Measurements from ENCODE around the gene ITGA11. TPM values are rescaled to one million over a fixed set of nuclear protein-coding genes. Genes with fewer than 3 reads are reported as not detected.
"Not testable (repeated sequence)": the region's sequence is repeated elsewhere in the genome, so short reads cannot be mapped to it uniquely, and the experiment has no call there.

ITGA11 gene
- total and polyA plus RNA-seq, 2 experiments from 2014 or later = 0.03 to 0.40 TPM

- TF ChIP-seq, protein P1, sequence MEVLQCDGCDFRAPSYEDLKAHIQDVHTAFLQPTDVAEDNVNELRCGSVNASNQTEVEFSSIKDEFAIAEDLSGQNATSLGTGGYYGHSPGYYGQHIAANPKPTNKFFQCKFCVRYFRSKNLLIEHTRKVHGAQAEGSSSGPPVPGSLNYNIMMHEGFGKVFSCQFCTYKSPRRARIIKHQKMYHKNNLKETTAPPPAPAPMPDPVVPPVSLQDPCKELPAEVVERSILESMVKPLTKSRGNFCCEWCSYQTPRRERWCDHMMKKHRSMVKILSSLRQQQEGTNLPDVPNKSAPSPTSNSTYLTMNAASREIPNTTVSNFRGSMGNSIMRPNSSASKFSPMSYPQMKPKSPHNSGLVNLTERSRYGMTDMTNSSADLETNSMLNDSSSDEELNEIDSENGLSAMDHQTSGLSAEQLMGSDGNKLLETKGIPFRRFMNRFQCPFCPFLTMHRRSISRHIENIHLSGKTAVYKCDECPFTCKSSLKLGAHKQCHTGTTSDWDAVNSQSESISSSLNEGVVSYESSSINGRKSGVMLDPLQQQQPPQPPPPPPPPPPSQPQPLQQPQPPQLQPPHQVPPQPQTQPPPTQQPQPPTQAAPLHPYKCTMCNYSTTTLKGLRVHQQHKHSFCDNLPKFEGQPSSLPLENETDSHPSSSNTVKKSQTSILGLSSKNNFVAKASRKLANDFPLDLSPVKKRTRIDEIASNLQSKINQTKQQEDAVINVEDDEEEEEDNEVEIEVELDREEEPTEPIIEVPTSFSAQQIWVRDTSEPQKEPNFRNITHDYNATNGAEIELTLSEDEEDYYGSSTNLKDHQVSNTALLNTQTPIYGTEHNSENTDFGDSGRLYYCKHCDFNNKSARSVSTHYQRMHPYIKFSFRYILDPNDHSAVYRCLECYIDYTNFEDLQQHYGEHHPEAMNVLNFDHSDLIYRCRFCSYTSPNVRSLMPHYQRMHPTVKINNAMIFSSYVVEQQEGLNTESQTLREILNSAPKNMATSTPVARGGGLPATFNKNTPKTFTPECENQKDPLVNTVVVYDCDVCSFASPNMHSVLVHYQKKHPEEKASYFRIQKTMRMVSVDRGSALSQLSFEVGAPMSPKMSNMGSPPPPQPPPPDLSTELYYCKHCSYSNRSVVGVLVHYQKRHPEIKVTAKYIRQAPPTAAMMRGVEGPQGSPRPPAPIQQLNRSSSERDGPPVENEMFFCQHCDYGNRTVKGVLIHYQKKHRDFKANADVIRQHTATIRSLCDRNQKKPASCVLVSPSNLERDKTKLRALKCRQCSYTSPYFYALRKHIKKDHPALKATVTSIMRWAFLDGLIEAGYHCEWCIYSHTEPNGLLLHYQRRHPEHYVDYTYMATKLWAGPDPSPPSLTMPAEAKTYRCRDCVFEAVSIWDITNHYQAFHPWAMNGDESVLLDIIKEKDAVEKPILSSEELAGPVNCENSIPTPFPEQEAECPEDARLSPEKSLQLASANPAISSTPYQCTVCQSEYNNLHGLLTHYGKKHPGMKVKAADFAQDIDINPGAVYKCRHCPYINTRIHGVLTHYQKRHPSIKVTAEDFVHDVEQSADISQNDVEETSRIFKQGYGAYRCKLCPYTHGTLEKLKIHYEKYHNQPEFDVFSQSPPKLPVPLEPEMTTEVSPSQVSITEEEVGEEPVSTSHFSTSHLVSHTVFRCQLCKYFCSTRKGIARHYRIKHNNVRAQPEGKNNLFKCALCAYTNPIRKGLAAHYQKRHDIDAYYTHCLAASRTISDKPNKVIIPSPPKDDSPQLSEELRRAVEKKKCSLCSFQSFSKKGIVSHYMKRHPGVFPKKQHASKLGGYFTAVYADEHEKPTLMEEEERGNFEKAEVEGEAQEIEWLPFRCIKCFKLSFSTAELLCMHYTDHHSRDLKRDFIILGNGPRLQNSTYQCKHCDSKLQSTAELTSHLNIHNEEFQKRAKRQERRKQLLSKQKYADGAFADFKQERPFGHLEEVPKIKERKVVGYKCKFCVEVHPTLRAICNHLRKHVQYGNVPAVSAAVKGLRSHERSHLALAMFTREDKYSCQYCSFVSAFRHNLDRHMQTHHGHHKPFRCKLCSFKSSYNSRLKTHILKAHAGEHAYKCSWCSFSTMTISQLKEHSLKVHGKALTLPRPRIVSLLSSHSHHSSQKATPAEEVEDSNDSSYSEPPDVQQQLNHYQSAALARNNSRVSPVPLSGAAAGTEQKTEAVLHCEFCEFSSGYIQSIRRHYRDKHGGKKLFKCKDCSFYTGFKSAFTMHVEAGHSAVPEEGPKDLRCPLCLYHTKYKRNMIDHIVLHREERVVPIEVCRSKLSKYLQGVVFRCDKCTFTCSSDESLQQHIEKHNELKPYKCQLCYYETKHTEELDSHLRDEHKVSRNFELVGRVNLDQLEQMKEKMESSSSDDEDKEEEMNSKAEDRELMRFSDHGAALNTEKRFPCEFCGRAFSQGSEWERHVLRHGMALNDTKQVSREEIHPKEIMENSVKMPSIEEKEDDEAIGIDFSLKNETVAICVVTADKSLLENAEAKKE (CRISPR knock-in tag; IDR thresholded peaks at IDR 0.05) = no peak
- TF ChIP-seq REST (IDR thresholded peaks at IDR 0.05; ENCODE audit: unreplicated experiment) (no peak), EZH2 (IDR thresholded peaks at IDR 0.05; ENCODE audit: low read depth, unreplicated experiment) (no peak), STAT1 (IDR thresholded peaks at IDR 0.05; ENCODE audit: unreplicated experiment) (no peak)
- TF ChIP-seq, protein P2, sequence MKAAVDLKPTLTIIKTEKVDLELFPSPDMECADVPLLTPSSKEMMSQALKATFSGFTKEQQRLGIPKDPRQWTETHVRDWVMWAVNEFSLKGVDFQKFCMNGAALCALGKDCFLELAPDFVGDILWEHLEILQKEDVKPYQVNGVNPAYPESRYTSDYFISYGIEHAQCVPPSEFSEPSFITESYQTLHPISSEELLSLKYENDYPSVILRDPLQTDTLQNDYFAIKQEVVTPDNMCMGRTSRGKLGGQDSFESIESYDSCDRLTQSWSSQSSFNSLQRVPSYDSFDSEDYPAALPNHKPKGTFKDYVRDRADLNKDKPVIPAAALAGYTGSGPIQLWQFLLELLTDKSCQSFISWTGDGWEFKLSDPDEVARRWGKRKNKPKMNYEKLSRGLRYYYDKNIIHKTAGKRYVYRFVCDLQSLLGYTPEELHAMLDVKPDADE (IDR thresholded peaks at IDR 0.05) = no peak
- TF ChIP-seq, protein P3, sequence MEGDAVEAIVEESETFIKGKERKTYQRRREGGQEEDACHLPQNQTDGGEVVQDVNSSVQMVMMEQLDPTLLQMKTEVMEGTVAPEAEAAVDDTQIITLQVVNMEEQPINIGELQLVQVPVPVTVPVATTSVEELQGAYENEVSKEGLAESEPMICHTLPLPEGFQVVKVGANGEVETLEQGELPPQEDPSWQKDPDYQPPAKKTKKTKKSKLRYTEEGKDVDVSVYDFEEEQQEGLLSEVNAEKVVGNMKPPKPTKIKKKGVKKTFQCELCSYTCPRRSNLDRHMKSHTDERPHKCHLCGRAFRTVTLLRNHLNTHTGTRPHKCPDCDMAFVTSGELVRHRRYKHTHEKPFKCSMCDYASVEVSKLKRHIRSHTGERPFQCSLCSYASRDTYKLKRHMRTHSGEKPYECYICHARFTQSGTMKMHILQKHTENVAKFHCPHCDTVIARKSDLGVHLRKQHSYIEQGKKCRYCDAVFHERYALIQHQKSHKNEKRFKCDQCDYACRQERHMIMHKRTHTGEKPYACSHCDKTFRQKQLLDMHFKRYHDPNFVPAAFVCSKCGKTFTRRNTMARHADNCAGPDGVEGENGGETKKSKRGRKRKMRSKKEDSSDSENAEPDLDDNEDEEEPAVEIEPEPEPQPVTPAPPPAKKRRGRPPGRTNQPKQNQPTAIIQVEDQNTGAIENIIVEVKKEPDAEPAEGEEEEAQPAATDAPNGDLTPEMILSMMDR (conservative IDR thresholded peaks at IDR 0.05; ENCODE audit: low read depth in 2 of 2) = no peak
Observed at GRCh38 chr15:68399096-68400065, 32.6 kb downstream of the ITGA11 start (continued).

DNA sequence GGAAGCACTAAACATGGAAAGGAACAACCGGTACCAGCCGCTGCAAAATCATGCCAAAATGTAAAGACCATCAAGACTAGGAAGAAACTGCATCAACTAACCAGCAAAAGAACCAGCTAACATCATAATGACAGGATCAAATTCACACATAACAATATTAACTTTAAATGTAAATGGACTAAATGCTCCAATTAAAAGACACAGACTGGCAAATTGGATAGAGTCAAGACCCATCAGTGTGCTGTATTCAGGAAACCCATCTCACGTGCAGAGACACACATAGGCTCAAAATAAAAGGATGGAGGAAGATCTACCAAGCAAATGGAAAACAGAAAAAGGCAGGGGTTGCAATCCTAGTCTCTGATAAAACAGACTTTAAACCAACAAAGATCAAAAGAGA lies 34.0 kb downstream of the ITGA11 start:
- not testable (repeated sequence) for H2AFZ ChIP-seq; H3K9me2 ChIP-seq (ENCODE audit: insufficient read depth); H3K27ac ChIP-seq (ENCODE audit: low read depth); ATAC-seq; H3K4me3 ChIP-seq; H3K4me1 Mint-ChIP-seq; H3K4me3 Mint-ChIP-seq; H3K9me3 Mint-ChIP-seq; H3K27me3 ChIP-seq (ENCODE audit: insufficient read depth); H3K36me3 Mint-ChIP-seq (ENCODE audit: low read depth); H3K4me1 ChIP-seq (ENCODE audit: insufficient read depth); H3K36me3 ChIP-seq (ENCODE audit: insufficient read depth); H3K27me3 Mint-ChIP-seq (ENCODE audit: insufficient read depth, low read depth, poor library complexity); DNase-seq (ENCODE audit: low spot score); H3F3A ChIP-seq (replicated peaks; ENCODE audit: low read depth); H4K20me1 ChIP-seq (replicated peaks; ENCODE audit: insufficient read depth); H3K79me2 ChIP-seq (replicated peaks; ENCODE audit: insufficient read depth); H3K4me2 ChIP-seq; H3K27ac Mint-ChIP-seq

Data from GM23338 (cell line).